ENCODE measurements around the gene PAPSS1. TPM values are rescaled to one million over a fixed set of nuclear protein-coding genes. Genes with fewer than 3 reads are reported as not detected.

The PAPSS1 gene
- total and polyA plus RNA-seq, 2 of the 8 experiments (the other 6 are each of a cell fraction or from before 2014, with no cell fraction given) = 79.2 to 98.5 TPM

GRCh38 chr4:107630185-107630705, 89.8 kb downstream of the PAPSS1 start:
- H4K5ac ChIP-seq (ENCODE audit: insufficient read length, low read depth, low read length) = no peak overlapping the region
- H3K9ac ChIP-seq (replicated peaks in 1 of 4; ENCODE audit: extremely low read depth in 1 of 4, low read depth in 3 of 4, low read length in 3 of 4) = no peak overlapping the region
- no peak overlapping the region for H3K56ac ChIP-seq (replicated peaks; ENCODE audit: insufficient read length, low read depth, low read length)
- H2BK15ac ChIP-seq (ENCODE audit: low read length) = no peak overlapping the region
- DNase-seq (ENCODE audit: low read depth in 1 of 2, low spot score in 2 of 2) = no peak
- H3K4ac ChIP-seq (replicated peaks; ENCODE audit: insufficient read length, low read depth, low read length) = no peak overlapping the region
- CTCF ChIA-PET (ENCODE audit: partially characterized antibody) = no interaction called here
- no peak overlapping the region for H3K14ac ChIP-seq (ENCODE audit: insufficient read length)
- H3K79me1 ChIP-seq (ENCODE audit: low read depth, low read length) = no peaks in the 10 kb centered on the region
- no peak overlapping the region for H4K91ac ChIP-seq (replicated peaks; ENCODE audit: insufficient read length, low read length)
- H3K4me1 ChIP-seq (replicated peaks in 1 of 4; ENCODE audit: control insufficient read depth in 3 of 4, insufficient read depth in 4 of 4, low read length in 3 of 4) = no peaks in the 10 kb centered on the region
- no peak overlapping the region for H3K4me2 ChIP-seq (ENCODE audit: insufficient read depth in 1 of 2, low read depth in 2 of 2, low read length in 2 of 2)
- no peak overlapping the region for H3K18ac ChIP-seq (ENCODE audit: extremely low read depth, low read length)
- H2AFZ ChIP-seq (ENCODE audit: low read length) = no peak overlapping the region
- H3K23ac ChIP-seq (ENCODE audit: insufficient read length) = no peak overlapping the region
- H2BK5ac ChIP-seq (ENCODE audit: low read depth, low read length) = no peak overlapping the region
- no peaks in the 10 kb centered on the region for H4K20me1 ChIP-seq (replicated peaks in 1 of 2; ENCODE audit: control insufficient read depth in 1 of 2, insufficient read depth in 2 of 2, low read length in 2 of 2)
- H2BK120ac ChIP-seq (replicated peaks; ENCODE audit: low read depth, low read length) = no peak overlapping the region
- H3K27me3 ChIP-seq (replicated peaks in 1 of 4; ENCODE audit: control insufficient read depth in 3 of 4, extremely low read depth in 1 of 4, insufficient read depth in 3 of 4, low read length in 3 of 4) = no peaks in the 10 kb centered on the region
- no peak overlapping the region for H2BK12ac ChIP-seq (ENCODE audit: low read depth, low read length)
- no peak for FAIRE-seq
- H3K36me3 ChIP-seq (ENCODE audit: control insufficient read depth in 2 of 4, insufficient read depth in 4 of 4, low read length in 3 of 4) = peaks cover 0 to 2% (median 0%) of the 10 kb centered on the region in 4 experiments; a peak in 1 of 8 replicates
- POLR2A ChIA-PET (ENCODE audit: partially characterized antibody) = interaction anchor here (0.5 to 0.7 kb wide), 2 partner anchors 11 to 13 kb away, joined by 3 read pairs; no protein-coding TSS in a partner anchor
- H4K8ac ChIP-seq (ENCODE audit: extremely low read depth, insufficient read depth, low read length) = no peak overlapping the region
- WGBS, 2 experiments (ENCODE audit: extremely low coverage in 1 of 2, insufficient coverage in 1 of 2, insufficient read length in 1 of 2, insufficient replicate concordance in 2 of 2, low coverage in 1 of 2, low lambda C conversion rate in 2 of 2, missing lambda C conversion rate in 1 of 2) = 87% methylated on average over 6 of the region's 6 CpGs; no CpG with 5 or more reads in 1 of the 2 experiments
- H3K79me2 ChIP-seq (ENCODE audit: control insufficient read depth in 1 of 2, insufficient read depth in 2 of 2, low read length in 2 of 2) = no peaks in the 10 kb centered on the region
- no peak overlapping the region for H2AK5ac ChIP-seq (ENCODE audit: low read depth, low read length)
- no peak overlapping the region for H2BK20ac ChIP-seq (ENCODE audit: low read length)
- no peak overlapping the region for H3K27ac ChIP-seq (ENCODE audit: low read depth, low read length)
- H3K9me3 ChIP-seq (ENCODE audit: insufficient read depth in 2 of 2, low read depth in 1 of 2, low read length in 1 of 2) = no peaks in the 10 kb centered on the region
- no peaks in the 10 kb centered on the region for H3K23me2 ChIP-seq (ENCODE audit: low read depth, low read length)
- no peak overlapping the region for H3K4me3 ChIP-seq (ENCODE audit: extremely low read depth in 1 of 4, insufficient read depth in 2 of 4, low read depth in 3 of 4, low read length in 4 of 4)
- no peak for TF ChIP-seq E2F6 (IDR thresholded peaks at IDR 0.05)
- TF ChIP-seq HDAC2 (IDR thresholded peaks at IDR 0.05; ENCODE audit: borderline replicate concordance in 1 of 2, low read depth in 2 of 2, low read length in 2 of 2) = no peak
- no peak for TF ChIP-seq JUN (IDR thresholded peaks at IDR 0.05; ENCODE audit: low read depth, low read length)
- no peak for TF ChIP-seq TAF1 (IDR thresholded peaks at IDR 0.05; ENCODE audit: low read depth, low read length)
- TF ChIP-seq SP1 (IDR thresholded peaks at IDR 0.05; ENCODE audit: low read depth, low read length) = no peak
- no peak for TF ChIP-seq CREB1 (IDR thresholded peaks at IDR 0.05)
- no peak for TF ChIP-seq EZH2 (IDR thresholded peaks at IDR 0.05; ENCODE audit: low read depth, low read length, severe bottlenecking)
- no peak for TF ChIP-seq SP2 (IDR thresholded peaks at IDR 0.05; ENCODE audit: low read length)
- TF ChIP-seq BRCA1 (IDR thresholded peaks at IDR 0.05; ENCODE audit: low read depth, low read length) = no peak
- no peak for TF ChIP-seq SIN3A (conservative IDR thresholded peaks at IDR 0.05 in 1 of 2, IDR thresholded peaks at IDR 0.05 in 1 of 2; ENCODE audit: low read depth in 1 of 2, low read length in 2 of 2)
- TF ChIP-seq, protein P1, sequence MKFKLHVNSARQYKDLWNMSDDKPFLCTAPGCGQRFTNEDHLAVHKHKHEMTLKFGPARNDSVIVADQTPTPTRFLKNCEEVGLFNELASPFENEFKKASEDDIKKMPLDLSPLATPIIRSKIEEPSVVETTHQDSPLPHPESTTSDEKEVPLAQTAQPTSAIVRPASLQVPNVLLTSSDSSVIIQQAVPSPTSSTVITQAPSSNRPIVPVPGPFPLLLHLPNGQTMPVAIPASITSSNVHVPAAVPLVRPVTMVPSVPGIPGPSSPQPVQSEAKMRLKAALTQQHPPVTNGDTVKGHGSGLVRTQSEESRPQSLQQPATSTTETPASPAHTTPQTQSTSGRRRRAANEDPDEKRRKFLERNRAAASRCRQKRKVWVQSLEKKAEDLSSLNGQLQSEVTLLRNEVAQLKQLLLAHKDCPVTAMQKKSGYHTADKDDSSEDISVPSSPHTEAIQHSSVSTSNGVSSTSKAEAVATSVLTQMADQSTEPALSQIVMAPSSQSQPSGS (IDR thresholded peaks at IDR 0.05; ENCODE audit: low read length) = no peak

Measured in H1 (cell line).